NCI-H82 (cell line): ENCODE results near the gene HES2.
A peak's percentile ranks its signal among the peaks of the same experiment; 100 is the strongest.
"Not testable (repeated sequence)": the region's sequence is repeated elsewhere in the genome, so short reads cannot be mapped to it uniquely, and the experiment has no call there.

Source experiments
- DNase-seq: peaks from one replicate; lab custom pipeline; 2025; lab: John Stamatoyannopoulos, UW

The HES2 gene

GRCh38 chr1:6418668-6419396 lies 887 bp downstream of the HES2 start:
- no peak for DNase-seq

- no peak for DNase-seq
Measured at GRCh38 chr1:6417961-6418667, 1.6 kb downstream of the HES2 start.

- no peak for DNase-seq
Measured at GRCh38 chr1:6416906-6417305, 2.8 kb downstream of the HES2 start.

GRCh38 chr1:6416295-6416656 lies 3.4 kb downstream of the HES2 start:
- DNase-seq: no peak

- no peak for DNase-seq
Measured at GRCh38 chr1:6414881-6415626, 4.7 kb downstream of the HES2 start.

- DNase-seq: peak; percentile 85
Measured at GRCh38 chr1:6414443-6414844, 5.3 kb downstream of the HES2 start.

- DNase-seq: peak; percentile 65
Measured at GRCh38 chr1:6412896-6413295, 6.8 kb downstream of the HES2 start.

- no peak for DNase-seq
Measured at GRCh38 chr1:6410248-6410893, 9.3 kb downstream of the HES2 start.

- DNase-seq: no peak
Measured at GRCh38 chr1:6409733-6410132, 10.0 kb downstream of the HES2 start.

GRCh38 chr1:6409053-6409452 lies 10.7 kb downstream of the HES2 start:
- no peak for DNase-seq

GRCh38 chr1:6408023-6408422 lies 11.7 kb downstream of the HES2 start:
- DNase-seq: no peak

GRCh38 chr1:6401673-6402072 lies 18.0 kb downstream of the HES2 start:
- no peak for DNase-seq

GRCh38 chr1:6399294-6399693 lies 20.4 kb downstream of the HES2 start:
- no peak for DNase-seq

GRCh38 chr1:6397844-6398441 lies 21.8 kb downstream of the HES2 start:
- DNase-seq: peak; percentile 90

GRCh38 chr1:6396998-6397397 lies 22.7 kb downstream of the HES2 start:
- peak; percentile 38 for DNase-seq

- not testable (repeated sequence) for DNase-seq
Measured at GRCh38 chr1:6395781-6396244, 23.9 kb downstream of the HES2 start.

- DNase-seq: not testable (repeated sequence)
Measured at GRCh38 chr1:6395130-6395529, 24.6 kb downstream of the HES2 start.

- peak; percentile 93 for DNase-seq
Measured at GRCh38 chr1:6393400-6394187, 26.1 kb downstream of the HES2 start, which contains the start of gene ACOT7. Gene ACOT7, minus strand, starts transcription at chr1:6393767. Its CDS starts 368 bp downstream, at chr1:6393399.

- DNase-seq: peak; percentile 50
Measured at GRCh38 chr1:6392809-6393399, 26.8 kb downstream of the HES2 start.
